GM12878 (cell line): ENCODE measurements around the gene IER3.
"Not testable (repeated sequence)": the region's sequence is repeated elsewhere in the genome, so short reads cannot be mapped to it uniquely, and the experiment has no call there.

Experiments used
- EZH2 ChIP-seq: IDR thresholded peaks from 2 replicates; pipeline ENCODE4 v1.6.1; 2012; ENCODE audit warnings: low read depth, mild to moderate bottlenecking, control low read depth, inconsistent platforms, low read length, borderline replicate concordance; ENCODE audit not compliant: control insufficient read depth
- FOXM1 ChIP-seq: IDR thresholded peaks from 2 replicates; pipeline ENCODE4 v1.6.1; 2012; ENCODE audit warnings: low read depth, mild to moderate bottlenecking, inconsistent platforms, low read length, moderate library complexity
- MEF2A ChIP-seq: IDR thresholded peaks from 2 replicates; pipeline ENCODE4 v1.6.1; 2011; ENCODE audit warnings: low read depth, mild to moderate bottlenecking, low read length, moderate library complexity; ENCODE audit not compliant: insufficient read depth
- MYC ChIP-seq: IDR thresholded peaks from 2 replicates; pipeline ENCODE4 v1.6.1; 2011; ENCODE audit warnings: mild to moderate bottlenecking, low read length, moderate library complexity, inconsistent platforms; ENCODE audit not compliant: insufficient read depth, insufficient replicate concordance, insufficient read length, severe bottlenecking
- POLR2A ChIP-seq: IDR thresholded peaks from 2 replicates; pipeline ENCODE4 v1.6.1; 2011; ENCODE audit warnings: low read depth, mild to moderate bottlenecking, low read length
- POLR2AphosphoS2 ChIP-seq: IDR thresholded peaks from 2 replicates; pipeline ENCODE4 v1.6.1; 2011; ENCODE audit warnings: low read depth, mild to moderate bottlenecking, low read length, improper control_type of control experiment, moderate library complexity
- SMC3 ChIP-seq: IDR thresholded peaks from 2 replicates; pipeline ENCODE4 v1.6.1; 2011; ENCODE audit warnings: low read length, improper control_type of control experiment, borderline replicate concordance
- SPI1 ChIP-seq: IDR thresholded peaks from 2 replicates; pipeline ENCODE4 v1.6.1; 2011; ENCODE audit warnings: low read depth, mild to moderate bottlenecking, low read length, moderate library complexity, borderline replicate concordance; ENCODE audit not compliant: insufficient read depth
- SREBF2 ChIP-seq: IDR thresholded peaks from 2 replicates; pipeline ENCODE4 v1.6.1; 2012; ENCODE audit warnings: mild to moderate bottlenecking, low read length
- TF ChIP-seq, protein P1 (sequence below), 3 experiments: IDR thresholded peaks in 2 of 3; conservative IDR thresholded peaks in 1 of 3; 2 replicates each; pipeline ENCODE4 v1.5.1; 2011; ENCODE audit warnings: low read depth in 3 of 3, low read length in 3 of 3, mild to moderate bottlenecking in 3 of 3, control low read depth in 2 of 3, moderate library complexity in 2 of 3, inconsistent platforms in 1 of 3, mixed read lengths in 1 of 3; ENCODE audit not compliant: control insufficient read depth in 2 of 3, insufficient read depth in 1 of 3; ENCODE audit errors: extremely low read depth in 1 of 3
- TF ChIP-seq, protein P2 (sequence below): fragments of 450-650 bp; IDR thresholded peaks from 2 replicates; pipeline ENCODE4 v1.6.1; 2018; ENCODE audit warnings: mild to moderate bottlenecking, low read depth, moderate library complexity; ENCODE audit not compliant: partially characterized antibody

DNA sequence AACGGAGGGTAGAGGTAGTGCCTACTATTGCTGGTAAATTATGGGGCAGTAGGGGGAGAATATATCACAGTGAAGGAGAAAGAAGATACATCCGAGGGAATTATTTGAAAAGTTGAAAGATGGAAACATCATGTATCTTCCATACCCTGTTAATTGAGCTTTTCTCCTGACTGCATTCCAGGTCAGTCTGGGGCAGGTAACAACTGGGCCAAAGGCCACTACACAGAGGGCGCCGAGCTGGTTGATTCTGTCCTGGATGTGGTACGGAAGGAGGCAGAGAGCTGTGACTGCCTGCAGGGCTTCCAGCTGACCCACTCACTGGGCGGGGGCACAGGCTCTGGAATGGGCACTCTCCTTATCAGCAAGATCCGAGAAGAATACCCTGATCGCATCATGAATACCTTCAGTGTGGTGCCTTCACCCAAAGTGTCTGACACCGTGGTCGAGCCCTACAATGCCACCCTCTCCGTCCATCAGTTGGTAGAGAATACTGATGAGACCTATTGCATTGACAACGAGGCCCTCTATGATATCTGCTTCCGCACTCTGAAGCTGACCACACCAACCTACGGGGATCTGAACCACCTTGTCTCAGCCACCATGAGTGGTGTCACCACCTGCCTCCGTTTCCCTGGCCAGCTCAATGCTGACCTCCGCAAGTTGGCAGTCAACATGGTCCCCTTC lies 21.0 kb downstream of the IER3 start:
- not testable (repeated sequence) for TF ChIP-seq SPI1, MEF2A, MYC, POLR2AphosphoS2, EZH2, FOXM1, SMC3, SREBF2
- TF ChIP-seq, protein P1, sequence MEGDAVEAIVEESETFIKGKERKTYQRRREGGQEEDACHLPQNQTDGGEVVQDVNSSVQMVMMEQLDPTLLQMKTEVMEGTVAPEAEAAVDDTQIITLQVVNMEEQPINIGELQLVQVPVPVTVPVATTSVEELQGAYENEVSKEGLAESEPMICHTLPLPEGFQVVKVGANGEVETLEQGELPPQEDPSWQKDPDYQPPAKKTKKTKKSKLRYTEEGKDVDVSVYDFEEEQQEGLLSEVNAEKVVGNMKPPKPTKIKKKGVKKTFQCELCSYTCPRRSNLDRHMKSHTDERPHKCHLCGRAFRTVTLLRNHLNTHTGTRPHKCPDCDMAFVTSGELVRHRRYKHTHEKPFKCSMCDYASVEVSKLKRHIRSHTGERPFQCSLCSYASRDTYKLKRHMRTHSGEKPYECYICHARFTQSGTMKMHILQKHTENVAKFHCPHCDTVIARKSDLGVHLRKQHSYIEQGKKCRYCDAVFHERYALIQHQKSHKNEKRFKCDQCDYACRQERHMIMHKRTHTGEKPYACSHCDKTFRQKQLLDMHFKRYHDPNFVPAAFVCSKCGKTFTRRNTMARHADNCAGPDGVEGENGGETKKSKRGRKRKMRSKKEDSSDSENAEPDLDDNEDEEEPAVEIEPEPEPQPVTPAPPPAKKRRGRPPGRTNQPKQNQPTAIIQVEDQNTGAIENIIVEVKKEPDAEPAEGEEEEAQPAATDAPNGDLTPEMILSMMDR (IDR thresholded peaks at IDR 0.05 in 2 of 3, conservative IDR thresholded peaks at IDR 0.05 in 1 of 3; ENCODE audit: control insufficient read depth in 2 of 3, extremely low read depth in 1 of 3, insufficient read depth in 1 of 3, low read depth in 3 of 3, low read length in 3 of 3) = not testable (repeated sequence)
- TF ChIP-seq, protein P2, sequence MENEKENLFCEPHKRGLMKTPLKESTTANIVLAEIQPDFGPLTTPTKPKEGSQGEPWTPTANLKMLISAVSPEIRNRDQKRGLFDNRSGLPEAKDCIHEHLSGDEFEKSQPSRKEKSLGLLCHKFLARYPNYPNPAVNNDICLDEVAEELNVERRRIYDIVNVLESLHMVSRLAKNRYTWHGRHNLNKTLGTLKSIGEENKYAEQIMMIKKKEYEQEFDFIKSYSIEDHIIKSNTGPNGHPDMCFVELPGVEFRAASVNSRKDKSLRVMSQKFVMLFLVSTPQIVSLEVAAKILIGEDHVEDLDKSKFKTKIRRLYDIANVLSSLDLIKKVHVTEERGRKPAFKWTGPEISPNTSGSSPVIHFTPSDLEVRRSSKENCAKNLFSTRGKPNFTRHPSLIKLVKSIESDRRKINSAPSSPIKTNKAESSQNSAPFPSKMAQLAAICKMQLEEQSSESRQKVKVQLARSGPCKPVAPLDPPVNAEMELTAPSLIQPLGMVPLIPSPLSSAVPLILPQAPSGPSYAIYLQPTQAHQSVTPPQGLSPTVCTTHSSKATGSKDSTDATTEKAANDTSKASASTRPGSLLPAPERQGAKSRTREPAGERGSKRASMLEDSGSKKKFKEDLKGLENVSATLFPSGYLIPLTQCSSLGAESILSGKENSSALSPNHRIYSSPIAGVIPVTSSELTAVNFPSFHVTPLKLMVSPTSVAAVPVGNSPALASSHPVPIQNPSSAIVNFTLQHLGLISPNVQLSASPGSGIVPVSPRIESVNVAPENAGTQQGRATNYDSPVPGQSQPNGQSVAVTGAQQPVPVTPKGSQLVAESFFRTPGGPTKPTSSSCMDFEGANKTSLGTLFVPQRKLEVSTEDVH = not testable (repeated sequence)
- peak; percentile 17; the same call in 1 of the 2 replicates for TF ChIP-seq POLR2A
